WTC11 (cell line): Measurements from ENCODE around the gene CFAP92. TPM values are rescaled to one million over a fixed set of nuclear protein-coding genes. Genes with fewer than 3 reads are reported as not detected.
A peak's percentile ranks its signal among the peaks of the same experiment; 100 is the strongest.

Source experiments
- AFF4 ChIP-seq: sonication (generic); formaldehyde crosslinking; IDR thresholded peaks from 2 replicates; pipeline ENCODE4 v1.8.1; 2023; ENCODE audit warnings: mild to moderate bottlenecking, missing genetic modification reagents, borderline replicate concordance
- AR ChIP-seq: fragments of 250-450 bp; sonication (Bioruptor Pico); IDR thresholded peaks from 2 replicates; pipeline ENCODE4 v1.9.0; 2021; ENCODE audit warnings: mild to moderate bottlenecking
- ATF1 ChIP-seq: sonication (generic); formaldehyde crosslinking; IDR thresholded peaks from 2 replicates; pipeline ENCODE4 v1.8.1; 2023; ENCODE audit warnings: mild to moderate bottlenecking, moderate library complexity, missing genetic modification reagents
- ATF3 ChIP-seq: sonication (generic); formaldehyde crosslinking; conservative IDR thresholded peaks from 2 replicates; pipeline ENCODE4 v1.8.1; 2022; ENCODE audit warnings: mild to moderate bottlenecking, missing genetic modification reagents
- CBFB ChIP-seq: sonication (generic); formaldehyde crosslinking; IDR thresholded peaks from 2 replicates; pipeline ENCODE4 v1.8.1; 2022; ENCODE audit warnings: mild to moderate bottlenecking, low read depth, missing genetic modification reagents
- CREB1 ChIP-seq: sonication (generic); formaldehyde crosslinking; IDR thresholded peaks from 2 replicates; pipeline ENCODE4 v1.8.0; 2023; ENCODE audit warnings: mild to moderate bottlenecking, missing genetic modification reagents
- CREM ChIP-seq: sonication (generic); formaldehyde crosslinking; IDR thresholded peaks from 2 replicates; pipeline ENCODE4 v1.8.1; 2022; ENCODE audit warnings: mild to moderate bottlenecking, missing genetic modification reagents, moderate library complexity
- CTCF ChIP-seq: fragments of 200-600 bp; IDR thresholded peaks from 2 replicates; pipeline ENCODE4 v1.8.0; 2022; ENCODE audit warnings: antibody characterized with exemption
- ELF4 ChIP-seq: sonication (generic); formaldehyde crosslinking; IDR thresholded peaks from 2 replicates; pipeline ENCODE4 v1.8.1; 2022; ENCODE audit warnings: low read depth, mild to moderate bottlenecking, moderate library complexity, missing genetic modification reagents
- ESRRA ChIP-seq: sonication (generic); formaldehyde crosslinking; IDR thresholded peaks from 2 replicates; pipeline ENCODE4 v1.8.1; 2022; ENCODE audit warnings: mild to moderate bottlenecking, missing genetic modification reagents, borderline replicate concordance
- FOXP1 ChIP-seq: sonication (generic); formaldehyde crosslinking; IDR thresholded peaks from 2 replicates; pipeline ENCODE4 v1.8.0; 2022; ENCODE audit warnings: missing genetic modification reagents, mild to moderate bottlenecking, moderate library complexity, borderline replicate concordance
- IRF1 ChIP-seq: sonication (generic); formaldehyde crosslinking; IDR thresholded peaks from 2 replicates; pipeline ENCODE4 v1.8.0; 2023; ENCODE audit warnings: missing genetic modification reagents
- MYBL2 ChIP-seq: sonication (generic); formaldehyde crosslinking; IDR thresholded peaks from 2 replicates; pipeline ENCODE4 v1.8.1; 2023; ENCODE audit warnings: mild to moderate bottlenecking, moderate library complexity, missing genetic modification reagents
- NFYB ChIP-seq: sonication (generic); formaldehyde crosslinking; conservative IDR thresholded peaks from 2 replicates; pipeline ENCODE4 v1.8.0; 2022; ENCODE audit warnings: low read depth, missing genetic modification reagents
- ZMAT4 ChIP-seq: fragments of 250-450 bp; sonication (Bioruptor Pico); IDR thresholded peaks from 2 replicates; pipeline ENCODE4 v1.9.0; 2021; ENCODE audit warnings: mild to moderate bottlenecking
- ZNF232 ChIP-seq: sonication (generic); formaldehyde crosslinking; IDR thresholded peaks from 2 replicates; pipeline ENCODE4 v1.8.0; 2022; ENCODE audit warnings: mild to moderate bottlenecking, missing genetic modification reagents
- ZNF396 ChIP-seq: fragments of 250-450 bp; sonication (Bioruptor Pico); IDR thresholded peaks from 2 replicates; pipeline ENCODE4 v1.8.0; 2021; ENCODE audit warnings: mild to moderate bottlenecking, moderate library complexity, borderline replicate concordance
- total RNA-seq: library from RNA; stranded (reverse); gene quantifications from 3 replicates; pipeline ENCODE4 v1.2.3, GENCODE V29; 2021
- TF ChIP-seq, protein P1 (sequence below): sonication (generic); formaldehyde crosslinking; IDR thresholded peaks from 2 replicates; pipeline ENCODE4 v1.8.1; 2022; ENCODE audit warnings: low read depth, missing genetic modification reagents, borderline replicate concordance
- TF ChIP-seq, protein P2 (sequence below): sonication (generic); formaldehyde crosslinking; IDR thresholded peaks from 2 replicates; pipeline ENCODE4 v1.8.1; 2022; ENCODE audit warnings: mild to moderate bottlenecking, moderate library complexity, missing genetic modification reagents
- TF ChIP-seq, protein P3 (sequence below): sonication (generic); formaldehyde crosslinking; IDR thresholded peaks from 2 replicates; pipeline ENCODE4 v1.8.0; 2023; ENCODE audit warnings: missing genetic modification reagents, mild to moderate bottlenecking, borderline replicate concordance

CFAP92 gene
- total RNA-seq, 1 experiment from 2014 or later = 2.9 TPM

GRCh38 chr3:128879125-128879969 lies 114.5 kb downstream of the CFAP92 start, which contains the start of gene ACAD9 (continued):
- 0 out of 2 replicates have a peak, but pooled peaks have one; percentile 35 for TF ChIP-seq AFF4
- peak; percentile 19; the same call in 1 of the 2 replicates for TF ChIP-seq NFYB (CRISPR knock-in tag)
- TF ChIP-seq IRF1 (CRISPR knock-in tag) = peak; percentile 40; the same call in 1 of the 2 replicates
- TF ChIP-seq CBFB (CRISPR knock-in tag) = peak; percentile 53; the same call in 1 of the 2 replicates
- TF ChIP-seq ATF1 (CRISPR knock-in tag) = peak; percentile 98
- TF ChIP-seq MYBL2 (CRISPR knock-in tag) = peak; percentile 96
- TF ChIP-seq AR = no peak
- no peak for TF ChIP-seq ZNF396 (CRISPR knock-in tag)
- TF ChIP-seq ZNF232 (CRISPR knock-in tag) = 0 out of 2 replicates have a peak, but pooled peaks have one; percentile 66
- TF ChIP-seq FOXP1 (CRISPR knock-in tag) = peak; percentile 98
- TF ChIP-seq CREM = peak; percentile 100
- peak; percentile 97 for TF ChIP-seq ATF3 (CRISPR knock-in tag)
- TF ChIP-seq, protein P1, sequence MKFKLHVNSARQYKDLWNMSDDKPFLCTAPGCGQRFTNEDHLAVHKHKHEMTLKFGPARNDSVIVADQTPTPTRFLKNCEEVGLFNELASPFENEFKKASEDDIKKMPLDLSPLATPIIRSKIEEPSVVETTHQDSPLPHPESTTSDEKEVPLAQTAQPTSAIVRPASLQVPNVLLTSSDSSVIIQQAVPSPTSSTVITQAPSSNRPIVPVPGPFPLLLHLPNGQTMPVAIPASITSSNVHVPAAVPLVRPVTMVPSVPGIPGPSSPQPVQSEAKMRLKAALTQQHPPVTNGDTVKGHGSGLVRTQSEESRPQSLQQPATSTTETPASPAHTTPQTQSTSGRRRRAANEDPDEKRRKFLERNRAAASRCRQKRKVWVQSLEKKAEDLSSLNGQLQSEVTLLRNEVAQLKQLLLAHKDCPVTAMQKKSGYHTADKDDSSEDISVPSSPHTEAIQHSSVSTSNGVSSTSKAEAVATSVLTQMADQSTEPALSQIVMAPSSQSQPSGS (CRISPR knock-in tag) = peak; percentile 86; the same call in 1 of the 2 replicates
- TF ChIP-seq ESRRA (CRISPR knock-in tag) = peak; percentile 88
- TF ChIP-seq ELF4 (CRISPR knock-in tag) = no peak
- TF ChIP-seq CTCF = no peak
- TF ChIP-seq ZMAT4 (CRISPR knock-in tag) = no peak
- TF ChIP-seq, protein P2, sequence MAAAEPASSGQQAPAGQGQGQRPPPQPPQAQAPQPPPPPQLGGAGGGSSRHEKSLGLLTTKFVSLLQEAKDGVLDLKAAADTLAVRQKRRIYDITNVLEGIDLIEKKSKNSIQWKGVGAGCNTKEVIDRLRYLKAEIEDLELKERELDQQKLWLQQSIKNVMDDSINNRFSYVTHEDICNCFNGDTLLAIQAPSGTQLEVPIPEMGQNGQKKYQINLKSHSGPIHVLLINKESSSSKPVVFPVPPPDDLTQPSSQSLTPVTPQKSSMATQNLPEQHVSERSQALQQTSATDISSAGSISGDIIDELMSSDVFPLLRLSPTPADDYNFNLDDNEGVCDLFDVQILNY (CRISPR knock-in tag) = peak; percentile 100
- TF ChIP-seq CREB1 = peak; percentile 98
- TF ChIP-seq, protein P3, sequence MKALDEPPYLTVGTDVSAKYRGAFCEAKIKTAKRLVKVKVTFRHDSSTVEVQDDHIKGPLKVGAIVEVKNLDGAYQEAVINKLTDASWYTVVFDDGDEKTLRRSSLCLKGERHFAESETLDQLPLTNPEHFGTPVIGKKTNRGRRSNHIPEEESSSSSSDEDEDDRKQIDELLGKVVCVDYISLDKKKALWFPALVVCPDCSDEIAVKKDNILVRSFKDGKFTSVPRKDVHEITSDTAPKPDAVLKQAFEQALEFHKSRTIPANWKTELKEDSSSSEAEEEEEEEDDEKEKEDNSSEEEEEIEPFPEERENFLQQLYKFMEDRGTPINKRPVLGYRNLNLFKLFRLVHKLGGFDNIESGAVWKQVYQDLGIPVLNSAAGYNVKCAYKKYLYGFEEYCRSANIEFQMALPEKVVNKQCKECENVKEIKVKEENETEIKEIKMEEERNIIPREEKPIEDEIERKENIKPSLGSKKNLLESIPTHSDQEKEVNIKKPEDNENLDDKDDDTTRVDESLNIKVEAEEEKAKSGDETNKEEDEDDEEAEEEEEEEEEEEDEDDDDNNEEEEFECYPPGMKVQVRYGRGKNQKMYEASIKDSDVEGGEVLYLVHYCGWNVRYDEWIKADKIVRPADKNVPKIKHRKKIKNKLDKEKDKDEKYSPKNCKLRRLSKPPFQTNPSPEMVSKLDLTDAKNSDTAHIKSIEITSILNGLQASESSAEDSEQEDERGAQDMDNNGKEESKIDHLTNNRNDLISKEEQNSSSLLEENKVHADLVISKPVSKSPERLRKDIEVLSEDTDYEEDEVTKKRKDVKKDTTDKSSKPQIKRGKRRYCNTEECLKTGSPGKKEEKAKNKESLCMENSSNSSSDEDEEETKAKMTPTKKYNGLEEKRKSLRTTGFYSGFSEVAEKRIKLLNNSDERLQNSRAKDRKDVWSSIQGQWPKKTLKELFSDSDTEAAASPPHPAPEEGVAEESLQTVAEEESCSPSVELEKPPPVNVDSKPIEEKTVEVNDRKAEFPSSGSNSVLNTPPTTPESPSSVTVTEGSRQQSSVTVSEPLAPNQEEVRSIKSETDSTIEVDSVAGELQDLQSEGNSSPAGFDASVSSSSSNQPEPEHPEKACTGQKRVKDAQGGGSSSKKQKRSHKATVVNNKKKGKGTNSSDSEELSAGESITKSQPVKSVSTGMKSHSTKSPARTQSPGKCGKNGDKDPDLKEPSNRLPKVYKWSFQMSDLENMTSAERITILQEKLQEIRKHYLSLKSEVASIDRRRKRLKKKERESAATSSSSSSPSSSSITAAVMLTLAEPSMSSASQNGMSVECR (CRISPR knock-in tag) = peak; percentile 92; the same call in 1 of the 2 replicates
